HepG2 (cell line): Measurements from ENCODE around the gene SNRPD3. TPM values are rescaled to one million over a fixed set of nuclear protein-coding genes. Genes with fewer than 3 reads are reported as not detected.
A peak's percentile ranks its signal among the peaks of the same experiment; 100 is the strongest.

Source experiments
- BCL6 ChIP-seq: IDR thresholded peaks from 2 replicates; pipeline ENCODE4 v1.6.1; 2016; ENCODE audit warnings: missing genetic modification reagents, missing compliant biosample characterization
- CC2D1A ChIP-seq: sonication (generic); formaldehyde crosslinking; IDR thresholded peaks from 2 replicates; pipeline ENCODE4 v1.8.1; 2023; ENCODE audit warnings: mild to moderate bottlenecking, missing genetic modification reagents
- KDM5A ChIP-seq: fragments of 200-600 bp; sonication (generic); IDR thresholded peaks from 2 replicates; pipeline ENCODE4 v1.7.0; 2018; ENCODE audit warnings: antibody characterized with exemption, mild to moderate bottlenecking, low read length, borderline replicate concordance
- KLF9 ChIP-seq: IDR thresholded peaks from 2 replicates; pipeline ENCODE4 v1.6.1; 2016; ENCODE audit warnings: low read depth
- LRRFIP1 ChIP-seq: sonication (generic); formaldehyde crosslinking; conservative IDR thresholded peaks from 2 replicates; pipeline ENCODE4 v1.4.0; 2020; ENCODE audit warnings: missing genetic modification reagents
- MBD4 ChIP-seq: IDR thresholded peaks from 2 replicates; pipeline ENCODE4 v1.6.1; 2012; ENCODE audit warnings: low read length, inconsistent platforms, borderline replicate concordance
- MEIS1 ChIP-seq: sonication (generic); formaldehyde crosslinking; IDR thresholded peaks from 2 replicates; pipeline ENCODE4 v1.9.0; 2021; ENCODE audit warnings: mild to moderate bottlenecking, missing genetic modification reagents, moderate library complexity, borderline replicate concordance
- MXD3 ChIP-seq: IDR thresholded peaks from 2 replicates; pipeline ENCODE4 v1.6.1; 2016; ENCODE audit warnings: mild to moderate bottlenecking, missing biosample characterization, missing genetic modification reagents
- PITX1 ChIP-seq: sonication (generic); formaldehyde crosslinking; IDR thresholded peaks from 2 replicates; pipeline ENCODE4 v1.5.1; 2020; ENCODE audit warnings: mild to moderate bottlenecking, missing genetic modification reagents
- SRSF9 ChIP-seq: fragments of 200-400 bp; formaldehyde crosslinking; IDR thresholded peaks from 2 replicates; pipeline ENCODE4 v1.6.1; 2018; ENCODE audit warnings: borderline replicate concordance, mild to moderate bottlenecking, low read depth, low read length; ENCODE audit not compliant: insufficient read depth, poor library complexity, severe bottlenecking
- THAP8 ChIP-seq: sonication (generic); formaldehyde crosslinking; IDR thresholded peaks from 2 replicates; pipeline ENCODE4 v1.5.1; 2020; ENCODE audit warnings: missing genetic modification reagents, mild to moderate bottlenecking, borderline replicate concordance
- ZBTB39 ChIP-seq: sonication (generic); formaldehyde crosslinking; IDR thresholded peaks from 2 replicates; pipeline ENCODE4 v1.5.0; 2020; ENCODE audit warnings: missing genetic modification reagents
- ZFX ChIP-seq: sonication (generic); formaldehyde crosslinking; IDR thresholded peaks from 2 replicates; pipeline ENCODE4 v1.4.0; 2020; ENCODE audit warnings: mild to moderate bottlenecking, low read depth, missing genetic modification reagents, moderate library complexity
- ZKSCAN1 ChIP-seq: fragments of 150-350 bp; IDR thresholded peaks from 2 replicates; pipeline ENCODE4 v1.6.1; 2014; ENCODE audit warnings: low read length
- ZNF317 ChIP-seq: sonication (generic); formaldehyde crosslinking; IDR thresholded peaks from 2 replicates; pipeline ENCODE4 v1.5.0; 2020; ENCODE audit warnings: mild to moderate bottlenecking, missing genetic modification reagents
- ZNF343 ChIP-seq: sonication (generic); formaldehyde crosslinking; IDR thresholded peaks from 2 replicates; pipeline ENCODE4 v1.4.0; 2020; ENCODE audit warnings: mild to moderate bottlenecking, missing genetic modification reagents
- ZNF709 ChIP-seq: sonication (generic); formaldehyde crosslinking; IDR thresholded peaks from 2 replicates; pipeline ENCODE4 v1.5.0; 2020; ENCODE audit warnings: mild to moderate bottlenecking, missing genetic modification reagents
- ZNF761 ChIP-seq: sonication (generic); formaldehyde crosslinking; conservative IDR thresholded peaks from 2 replicates; pipeline ENCODE4 v1.4.0; 2020; ENCODE audit warnings: mild to moderate bottlenecking, missing genetic modification reagents
- ZNF776 ChIP-seq: sonication (generic); formaldehyde crosslinking; IDR thresholded peaks from 2 replicates; pipeline ENCODE4 v1.4.0; 2020; ENCODE audit warnings: mild to moderate bottlenecking, missing genetic modification reagents
- ZNF839 ChIP-seq: sonication (generic); formaldehyde crosslinking; IDR thresholded peaks from 2 replicates; pipeline ENCODE4 v1.4.0; 2020; ENCODE audit warnings: missing genetic modification reagents, mild to moderate bottlenecking, borderline replicate concordance
- ZNF883 ChIP-seq: sonication (generic); formaldehyde crosslinking; IDR thresholded peaks from 2 replicates; pipeline ENCODE4 v1.5.1; 2020; ENCODE audit warnings: mild to moderate bottlenecking, missing genetic modification reagents; ENCODE audit errors: not compliant biosample characterization
- ZUFSP ChIP-seq: sonication (generic); formaldehyde crosslinking; IDR thresholded peaks from 2 replicates; pipeline ENCODE4 v1.9.0; 2021; ENCODE audit warnings: missing genetic modification reagents, mild to moderate bottlenecking, borderline replicate concordance
- polyA plus RNA-seq, 8 experiments: library from polyadenylated mRNA; depleted of rRNA in 3 of 8; stranded (reverse) in 7 of 8; unstranded in 1 of 8; fragments of >200 nt; fragmentation: Illumina TruSeq in 4 of 8; extraction: Trizol in 4 of 8; gene quantifications; 2 replicates each; pipeline versions ENCODE4 v1.2.1 to v1.2.3, GENCODE V29; 2011 to 2016; ENCODE audit warnings: low read depth in 4 of 8, missing spikeins in 1 of 8, mixed read lengths in 1 of 8; ENCODE audit not compliant: insufficient read depth in 1 of 8
- total RNA-seq, 5 experiments: library from RNA; depleted of rRNA; stranded (reverse); fragments of >200 nt; fragmentation: Illumina TruSeq; extraction: Trizol; gene quantifications; 2 replicates each; pipeline ENCODE4 v1.2.3, GENCODE V29; 2016; ENCODE audit warnings: low read depth in 1 of 5

SNRPD3 gene
- total and polyA plus RNA-seq, 2 of the 13 experiments (the other 11 are each of a cell fraction or from before 2014, with no cell fraction given), result 110 to 209 TPM

- TF ChIP-seq SRSF9, result no peak
- no peak for TF ChIP-seq MBD4
- TF ChIP-seq MEIS1 (CRISPR knock-in tag), result 0 out of 2 replicates have a peak, but pooled peaks have one; percentile 54
- peak; percentile 76; the same call in 1 of the 2 replicates for TF ChIP-seq ZNF776 (CRISPR knock-in tag)
- TF ChIP-seq LRRFIP1 (CRISPR knock-in tag), result no peak
- no peak for TF ChIP-seq ZNF761 (CRISPR knock-in tag)
- TF ChIP-seq ZKSCAN1, result no peak
- TF ChIP-seq ZUFSP (CRISPR knock-in tag), result no peak
- TF ChIP-seq ZNF343 (CRISPR knock-in tag), result 0 out of 2 replicates have a peak, but pooled peaks have one; percentile 19
- TF ChIP-seq ZNF883, result peak; percentile 94
- TF ChIP-seq ZNF839 (CRISPR knock-in tag), result no peak
- no peak for TF ChIP-seq PITX1 (CRISPR knock-in tag)
- TF ChIP-seq ZBTB39, result no peak
- peak; percentile 86 for TF ChIP-seq ZNF709 (CRISPR knock-in tag)
- TF ChIP-seq MXD3, result peak; percentile 85
- peak; percentile 99 for TF ChIP-seq ZFX
- peak; percentile 61 for TF ChIP-seq BCL6
- TF ChIP-seq CC2D1A (CRISPR knock-in tag), result 0 out of 2 replicates have a peak, but pooled peaks have one; percentile 52
- peak; percentile 91 for TF ChIP-seq ZNF317 (CRISPR knock-in tag)
- no peak for TF ChIP-seq KLF9 (CRISPR knock-in tag)
- no peak for TF ChIP-seq THAP8 (CRISPR knock-in tag)
- peak; percentile 99 for TF ChIP-seq KDM5A
Observed at GRCh38 chr22:24555165-24556039, at the start of gene SNRPD3 (continued).
